Urothelium cell line (cell line): ENCODE measurements around the gene ACBD4.

Experiments
- DNase-seq: peaks from one replicate; pipeline ENCODE4 v3.0.0; 2011; ENCODE audit warnings: low spot score, mixed read lengths
- FAIRE-seq: peaks from 2 replicates; lab custom pipeline; 2011; peaks lifted over from hg19 to GRCh38; lab: Jason Lieb, UNC

Gene ACBD4

DNA sequence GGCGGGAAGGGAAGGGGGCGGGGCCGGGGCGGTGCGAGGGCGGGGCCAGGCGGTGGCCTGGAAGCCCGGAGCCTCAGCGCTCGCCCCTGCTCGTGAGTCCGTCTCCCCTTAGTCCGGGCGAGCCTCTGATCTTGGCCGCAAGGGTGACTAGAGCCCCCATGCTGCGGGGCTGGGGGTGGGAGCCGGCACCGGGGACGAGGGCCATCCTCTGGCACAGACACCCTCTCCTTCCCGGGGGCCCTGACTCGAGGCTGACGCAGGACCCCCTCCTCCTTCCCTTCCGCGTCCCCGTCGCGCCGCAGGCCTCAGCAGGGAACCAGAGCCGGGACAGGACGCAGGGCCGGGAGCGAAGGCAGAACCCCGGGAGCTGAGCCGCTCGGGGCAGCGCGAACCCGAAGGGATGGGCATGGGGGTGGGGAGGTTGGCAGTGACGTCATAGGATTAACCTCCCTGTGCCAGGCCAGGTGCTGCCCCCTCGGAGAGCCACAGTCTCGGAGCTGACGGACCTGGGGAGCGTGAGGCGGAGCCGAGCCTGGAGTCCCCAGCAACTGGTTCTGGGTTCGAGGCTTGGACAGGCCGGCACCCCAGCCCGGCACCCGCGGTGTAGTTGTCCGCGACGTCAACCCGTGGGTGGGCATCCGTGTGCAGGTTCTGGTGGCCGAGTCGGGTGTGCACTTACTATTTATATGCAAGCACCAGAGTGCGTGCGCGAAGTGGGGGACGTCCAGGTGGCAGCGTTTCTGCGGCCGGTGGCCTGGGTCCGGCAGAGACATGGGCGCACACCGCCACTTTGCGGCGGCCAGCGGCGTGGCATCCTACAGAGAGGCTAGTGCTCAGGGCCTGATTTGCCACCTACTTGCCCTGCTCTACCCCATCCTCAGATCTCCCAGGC, 2.7 kb upstream of the ACBD4 start:
- FAIRE-seq (no peak), DNase-seq (peak; percentile 91)

DNA sequence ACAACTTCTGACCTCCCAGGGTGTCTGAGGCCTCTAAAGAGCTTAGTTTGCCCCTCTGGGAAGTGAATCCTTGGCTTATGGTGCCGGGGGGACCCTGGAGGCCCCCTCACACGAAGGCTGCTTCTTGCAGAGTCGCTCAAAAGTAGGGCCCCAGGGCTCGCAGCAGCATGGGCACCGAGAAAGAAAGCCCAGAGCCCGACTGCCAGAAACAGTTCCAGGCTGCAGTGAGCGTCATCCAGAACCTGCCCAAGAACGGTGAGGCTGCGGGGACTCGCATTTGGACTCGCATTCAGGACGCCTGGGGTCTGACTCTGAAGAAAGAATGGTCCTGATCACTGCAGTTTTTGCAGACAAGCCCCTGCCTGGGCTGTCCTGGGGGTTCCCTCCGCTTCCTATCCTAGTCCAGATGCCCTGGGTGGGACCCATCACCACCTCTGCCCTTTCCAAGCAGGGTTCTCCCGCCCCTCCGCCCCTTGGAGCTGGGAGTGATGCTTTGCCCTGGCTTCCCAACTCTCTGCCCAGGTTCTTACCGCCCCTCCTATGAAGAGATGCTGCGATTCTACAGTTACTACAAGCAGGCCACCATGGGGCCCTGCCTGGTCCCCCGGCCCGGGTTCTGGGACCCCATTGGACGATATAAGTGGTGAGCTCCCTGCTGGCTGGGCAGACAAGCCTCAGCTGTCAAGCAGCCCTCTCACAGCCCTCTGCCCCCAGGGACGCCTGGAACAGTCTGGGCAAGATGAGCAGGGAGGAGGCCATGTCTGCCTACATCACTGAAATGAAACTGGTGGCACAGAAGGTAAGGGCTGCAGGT, 698 bp downstream of the ACBD4 start:
- DNase-seq = no peak
- no peak for FAIRE-seq

- FAIRE-seq (no peak), DNase-seq (no peak)
These were observed 1.5 kb downstream of the ACBD4 start for GRCh38 chr17:45136846-45137560.

DNA sequence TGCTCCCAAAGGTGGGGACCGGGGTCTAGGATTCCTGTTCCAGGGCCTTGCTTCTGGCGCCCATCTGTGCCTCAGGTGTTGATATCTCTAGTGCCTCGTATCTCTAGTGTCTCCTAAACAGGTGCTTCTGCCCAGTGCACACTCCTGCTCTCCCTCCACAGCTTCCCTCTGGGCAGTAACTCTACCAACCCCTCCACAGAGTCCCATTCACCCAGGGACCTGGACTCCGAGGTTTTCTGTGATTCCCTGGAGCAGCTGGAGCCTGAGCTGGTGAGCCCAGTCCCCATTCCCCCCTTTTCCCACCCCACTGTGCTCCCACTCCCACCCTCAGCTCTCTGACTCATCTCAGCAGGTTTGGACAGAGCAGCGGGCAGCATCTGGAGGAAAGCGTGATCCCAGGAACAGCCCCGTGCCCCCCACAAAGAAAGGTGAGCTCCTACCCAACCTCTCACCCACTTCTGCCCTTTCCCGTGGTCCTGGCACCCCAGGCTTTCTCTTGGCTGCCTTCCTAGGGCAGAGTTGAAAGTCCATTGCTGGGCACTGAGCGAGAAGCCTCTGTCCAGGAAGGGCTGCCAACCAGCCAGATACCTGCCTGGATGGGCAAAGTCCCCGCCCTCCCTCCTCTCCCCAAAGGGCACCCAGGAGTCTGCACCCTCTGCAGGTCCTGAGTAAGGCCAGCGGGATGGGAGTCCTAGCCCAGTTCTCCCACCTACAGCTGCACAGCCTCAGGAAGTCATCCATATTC, 2.2 kb downstream of the ACBD4 start:
- FAIRE-seq (no peak), DNase-seq (no peak)

- no peak for DNase-seq
- FAIRE-seq = no peak
These were observed 3.5 kb downstream of the ACBD4 start for GRCh38 chr17:45138911-45139532.

DNA sequence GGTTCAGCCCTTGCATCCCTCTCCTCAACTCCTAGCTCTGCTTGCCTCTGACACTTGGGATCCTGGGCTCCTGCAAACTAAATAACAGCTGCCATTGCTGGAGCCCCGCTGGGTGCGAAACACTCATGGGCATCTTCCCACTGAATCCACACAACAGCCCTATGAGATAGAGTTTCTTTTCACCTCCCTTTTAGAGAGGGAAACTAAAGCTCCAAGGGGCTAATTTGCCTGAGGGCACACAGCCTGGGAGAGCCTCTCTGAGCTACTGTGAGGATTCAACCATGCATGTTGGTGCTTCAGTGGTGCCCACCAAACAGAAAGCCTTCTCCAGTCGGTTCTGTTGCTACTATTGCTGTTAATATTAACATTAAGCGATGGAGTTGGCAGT, 4.0 kb downstream of the ACBD4 start:
- FAIRE-seq (no peak), DNase-seq (no peak)

DNA sequence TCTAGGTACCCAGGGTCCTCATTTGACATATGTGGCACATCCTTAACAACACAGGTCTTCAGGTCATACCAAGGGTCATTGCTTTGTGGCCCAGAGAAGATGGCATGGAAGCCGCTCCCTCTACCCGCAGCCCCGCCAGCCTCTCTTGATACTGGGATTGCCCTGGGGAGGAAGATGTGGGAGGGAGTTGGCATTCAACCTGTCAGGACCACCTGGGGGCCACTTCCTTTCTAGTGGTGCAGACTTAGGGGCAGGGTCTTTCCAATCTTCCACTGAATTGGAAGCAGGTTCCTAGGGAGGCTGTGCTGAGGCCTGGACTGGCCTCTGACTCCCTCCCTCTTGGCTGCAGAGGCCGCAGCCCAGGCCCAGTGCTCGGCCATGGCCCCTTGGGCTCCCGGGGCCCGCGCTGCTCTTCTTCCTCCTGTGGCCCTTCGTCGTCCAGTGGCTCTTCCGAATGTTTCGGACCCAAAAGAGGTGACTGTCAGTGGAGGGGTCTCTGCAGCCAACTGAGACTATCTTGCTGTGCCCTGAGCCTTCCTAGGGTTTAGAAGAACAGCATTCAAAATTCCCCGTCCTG, 7.7 kb downstream of the ACBD4 start:
- DNase-seq (no peak), FAIRE-seq (no peak)

DNA sequence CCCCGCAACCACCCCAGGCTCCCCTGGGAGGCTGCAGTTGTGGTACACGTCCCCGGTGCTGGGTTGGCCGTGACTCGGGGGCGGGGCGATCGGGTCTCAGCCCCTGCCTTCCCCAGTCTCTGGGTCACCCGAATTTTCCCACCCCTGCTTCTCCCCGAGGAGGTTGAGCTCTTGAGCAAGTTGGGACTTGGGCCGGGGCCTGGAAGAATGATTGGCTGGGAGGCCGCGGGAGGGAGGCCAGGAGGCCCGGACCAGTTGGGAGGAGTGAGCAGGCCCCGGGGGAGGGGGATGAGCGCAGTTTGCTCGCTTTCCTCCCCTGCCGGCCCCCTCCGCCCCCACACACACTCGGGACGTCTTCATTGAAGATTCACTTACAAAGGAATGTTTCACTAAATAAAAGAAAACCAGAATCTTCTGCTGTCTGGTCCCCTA, 8.3 kb downstream of the ACBD4 start:
- DNase-seq (no peak), FAIRE-seq (no peak)

DNA sequence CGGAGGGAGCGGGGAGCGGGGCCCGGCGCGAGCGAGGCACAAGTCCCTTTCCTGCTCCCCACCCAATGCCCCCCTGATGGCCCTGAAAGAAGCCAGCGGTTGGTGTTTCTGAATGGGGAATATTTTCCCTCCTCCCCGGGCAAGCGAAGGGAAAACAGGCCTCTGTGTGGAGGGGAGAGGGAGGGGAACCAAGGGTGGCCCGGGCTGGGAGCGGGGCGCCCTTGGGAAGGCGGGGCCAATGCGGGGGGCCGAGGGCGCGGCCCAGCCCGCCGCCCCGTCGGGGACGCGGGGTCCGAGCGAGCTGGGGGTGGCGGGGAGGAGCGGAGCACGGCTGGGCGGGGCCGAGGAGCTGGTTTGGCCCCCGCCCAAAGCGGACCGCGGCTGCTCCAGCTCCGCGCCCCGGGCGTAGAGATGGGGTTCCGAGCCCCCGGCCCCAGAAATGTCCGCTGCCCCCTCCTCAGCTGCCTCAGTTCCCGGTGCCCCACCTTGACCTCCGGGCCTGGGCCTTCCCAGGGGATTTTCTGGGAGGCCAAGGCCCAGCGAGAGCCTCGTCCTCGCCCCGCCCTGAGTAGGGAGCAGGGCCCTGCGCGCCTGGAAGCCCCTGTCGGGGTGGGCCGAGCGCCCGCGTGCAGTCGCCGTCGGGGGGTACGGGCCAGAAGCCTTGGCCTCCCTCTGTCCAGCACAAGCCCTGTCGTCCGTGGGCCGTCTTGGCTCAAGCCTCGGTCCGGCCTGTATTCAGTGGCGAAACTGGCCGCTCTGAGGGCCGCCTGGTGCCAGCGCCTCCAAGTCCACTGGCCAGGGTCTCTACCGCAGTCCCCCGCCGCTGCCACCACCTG, 8.9 kb downstream of the ACBD4 start:
- DNase-seq (no peak), FAIRE-seq (no peak)

- no peak for FAIRE-seq
- no peak for DNase-seq
These were observed 9.5 kb downstream of the ACBD4 start for GRCh38 chr17:45145035-45145389.

DNA sequence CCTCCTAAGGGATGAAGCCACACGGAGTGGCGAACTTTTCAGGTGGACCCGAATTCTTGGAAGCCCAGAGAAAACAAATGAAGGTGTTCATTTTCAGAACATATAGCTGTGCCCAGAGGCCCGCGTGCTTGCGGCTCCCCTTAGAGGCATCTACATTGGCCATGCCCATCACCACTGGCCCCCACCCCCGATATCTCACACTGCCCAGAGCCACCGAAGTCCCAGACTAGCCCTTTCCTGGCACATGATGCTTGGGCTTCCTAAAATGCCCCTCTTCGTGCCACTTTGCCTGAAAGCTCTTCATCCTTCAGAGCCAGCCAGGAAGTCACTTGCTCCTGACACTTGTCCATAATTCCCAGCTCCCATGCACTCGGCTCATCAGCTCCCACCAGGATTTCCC, 10.7 kb downstream of the ACBD4 start:
- no peak for FAIRE-seq
- no peak for DNase-seq

DNA sequence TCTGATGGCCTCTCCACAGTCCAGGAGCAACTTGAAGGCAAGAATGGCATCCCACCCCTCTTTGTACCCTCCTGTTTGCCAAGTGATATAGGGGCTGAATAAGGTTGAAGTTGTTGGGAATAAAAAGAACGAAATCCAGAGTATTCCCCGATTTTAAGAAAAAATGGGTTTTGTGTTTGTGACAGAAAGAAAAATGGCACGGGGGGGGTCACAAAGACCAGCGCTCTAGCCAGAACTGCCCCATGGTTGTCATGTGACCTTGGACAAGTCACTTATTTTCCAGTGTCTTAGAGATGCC, 11.1 kb downstream of the ACBD4 start:
- no peak for DNase-seq
- no peak for FAIRE-seq

DNA sequence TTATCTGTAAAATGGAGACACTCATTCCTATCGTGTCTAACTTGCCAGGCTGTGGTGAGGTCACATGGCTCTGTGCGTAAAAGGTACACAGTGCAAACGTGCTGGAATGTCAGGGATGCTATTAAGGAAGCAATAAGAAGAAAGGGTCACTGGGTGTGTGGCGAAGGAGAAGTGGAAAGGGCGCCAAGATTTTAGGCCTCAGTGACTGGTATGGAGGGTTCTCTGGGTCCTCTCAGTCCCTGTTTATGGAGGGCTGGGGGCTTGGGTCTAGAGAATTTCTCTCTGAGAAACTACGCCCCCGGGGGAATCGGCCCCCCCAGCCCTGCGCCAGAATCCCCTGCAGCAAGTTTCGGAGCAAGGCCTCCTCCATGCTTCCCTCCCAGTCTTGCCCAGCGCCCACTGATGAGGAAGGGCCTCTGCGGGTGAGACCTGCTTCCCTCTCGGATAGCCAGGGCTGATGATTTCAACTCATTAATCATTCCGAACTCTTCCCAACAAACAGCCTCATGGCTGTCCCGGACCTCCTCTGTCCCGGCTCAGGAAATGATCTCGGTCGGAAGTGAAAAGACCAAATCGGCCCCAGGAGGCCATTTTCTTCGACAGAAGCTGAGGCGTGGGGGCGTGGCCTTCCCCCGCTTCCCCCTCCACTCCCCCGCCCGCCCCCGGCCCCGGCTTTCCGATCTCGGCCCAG, 11.5 kb downstream of the ACBD4 start:
- DNase-seq (peak; percentile 67), FAIRE-seq (no peak)

GRCh38 chr17:45147581-45148182, 12.2 kb downstream of the ACBD4 start:
- peak; percentile 72 for DNase-seq
- no peak for FAIRE-seq

DNA sequence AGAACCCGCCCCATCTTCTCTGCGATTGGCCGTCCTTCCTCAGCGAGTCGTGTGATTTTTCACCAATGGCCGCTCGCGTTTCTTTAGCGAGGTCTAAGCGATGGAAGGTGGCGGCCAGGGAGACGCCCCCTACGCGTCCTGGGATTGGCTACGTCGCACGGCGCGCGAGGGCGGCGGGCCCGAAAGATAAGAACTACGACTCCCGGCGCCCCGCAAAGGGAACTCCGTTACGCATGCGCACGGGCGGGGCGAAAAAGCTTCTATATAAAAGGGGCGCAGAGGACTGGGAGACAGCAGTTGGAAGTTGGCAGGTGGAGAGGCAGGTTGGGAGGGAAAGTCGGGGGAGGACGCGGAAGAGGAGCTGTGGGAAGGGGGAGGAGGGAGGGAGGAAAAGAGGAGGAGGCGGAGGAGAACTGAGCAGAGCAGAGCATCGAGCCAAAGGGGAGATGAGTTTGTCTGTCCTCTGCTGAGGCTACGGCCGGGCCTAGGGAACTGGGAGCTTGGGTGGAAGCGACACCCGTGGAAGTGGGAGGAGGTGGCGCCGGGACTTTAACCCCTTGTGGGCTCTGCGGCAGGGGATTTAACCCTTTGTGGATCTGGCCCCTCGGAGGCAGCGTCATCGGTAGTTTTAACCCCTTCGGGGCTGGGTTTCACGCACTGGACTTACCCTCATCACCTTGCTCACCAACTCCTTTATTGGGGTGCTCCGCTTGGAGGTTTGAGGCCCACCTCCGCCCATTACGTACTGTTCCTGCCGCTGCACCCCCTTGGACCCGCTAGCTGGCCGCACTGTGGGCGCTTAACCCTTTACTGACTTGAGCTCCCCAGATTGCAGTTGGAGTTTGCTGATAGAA, 12.9 kb downstream of the ACBD4 start, which contains the start of gene HEXIM1:
HEXIM1 (plus strand) TSS at position 293 of the 854 bp plus-strand sequence. CDS start 716 bp downstream, outside the sequence.
- DNase-seq (peak; percentile 98), FAIRE-seq (no peak)

- FAIRE-seq (no peak), DNase-seq (peak; percentile 85)
These were observed 13.7 kb downstream of the ACBD4 start for GRCh38 chr17:45149037-45149668.
